Measurements from ENCODE around the gene CREBL2.

The CREBL2 gene

DNA sequence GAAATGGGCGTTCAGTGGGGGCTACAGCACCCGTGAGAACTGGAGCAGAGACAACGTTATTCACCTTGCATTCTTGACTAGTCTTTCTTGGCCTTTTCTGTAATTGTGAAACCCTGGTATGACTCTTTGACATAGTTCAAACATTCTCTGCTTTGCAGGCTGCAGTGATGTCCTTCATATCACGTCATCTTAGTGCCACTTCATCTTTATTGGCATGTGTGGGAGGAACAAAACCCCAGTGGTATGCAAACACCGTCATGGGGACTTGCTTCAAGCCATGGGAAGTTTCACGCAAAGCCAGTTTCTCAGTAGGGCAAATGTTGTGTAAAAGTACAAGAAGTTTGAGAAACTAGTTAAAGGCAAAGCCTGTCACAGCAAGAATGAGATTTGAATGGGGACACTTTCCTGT lies 28.8 kb upstream of the CREBL2 start:
- TF ChIP-seq, protein P1, sequence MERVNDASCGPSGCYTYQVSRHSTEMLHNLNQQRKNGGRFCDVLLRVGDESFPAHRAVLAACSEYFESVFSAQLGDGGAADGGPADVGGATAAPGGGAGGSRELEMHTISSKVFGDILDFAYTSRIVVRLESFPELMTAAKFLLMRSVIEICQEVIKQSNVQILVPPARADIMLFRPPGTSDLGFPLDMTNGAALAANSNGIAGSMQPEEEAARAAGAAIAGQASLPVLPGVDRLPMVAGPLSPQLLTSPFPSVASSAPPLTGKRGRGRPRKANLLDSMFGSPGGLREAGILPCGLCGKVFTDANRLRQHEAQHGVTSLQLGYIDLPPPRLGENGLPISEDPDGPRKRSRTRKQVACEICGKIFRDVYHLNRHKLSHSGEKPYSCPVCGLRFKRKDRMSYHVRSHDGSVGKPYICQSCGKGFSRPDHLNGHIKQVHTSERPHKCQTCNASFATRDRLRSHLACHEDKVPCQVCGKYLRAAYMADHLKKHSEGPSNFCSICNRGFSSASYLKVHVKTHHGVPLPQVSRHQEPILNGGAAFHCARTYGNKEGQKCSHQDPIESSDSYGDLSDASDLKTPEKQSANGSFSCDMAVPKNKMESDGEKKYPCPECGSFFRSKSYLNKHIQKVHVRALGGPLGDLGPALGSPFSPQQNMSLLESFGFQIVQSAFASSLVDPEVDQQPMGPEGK (CRISPR knock-in tag; IDR thresholded peaks at IDR 0.05; ENCODE audit: borderline replicate concordance): no peak
- no peak for TF ChIP-seq SNAI2 (CRISPR knock-in tag; IDR thresholded peaks at IDR 0.05)
- no peak for ATAC-seq

- peak; percentile 63 for TF ChIP-seq ISL1 (CRISPR knock-in tag; IDR thresholded peaks at IDR 0.05)
- no peak for TF ChIP-seq TOX (CRISPR knock-in tag; IDR thresholded peaks at IDR 0.05; ENCODE audit: borderline replicate concordance)
- ATAC-seq: no peak
Observed at GRCh38 chr12:12583510-12584178, 28.0 kb upstream of the CREBL2 start.

DNA sequence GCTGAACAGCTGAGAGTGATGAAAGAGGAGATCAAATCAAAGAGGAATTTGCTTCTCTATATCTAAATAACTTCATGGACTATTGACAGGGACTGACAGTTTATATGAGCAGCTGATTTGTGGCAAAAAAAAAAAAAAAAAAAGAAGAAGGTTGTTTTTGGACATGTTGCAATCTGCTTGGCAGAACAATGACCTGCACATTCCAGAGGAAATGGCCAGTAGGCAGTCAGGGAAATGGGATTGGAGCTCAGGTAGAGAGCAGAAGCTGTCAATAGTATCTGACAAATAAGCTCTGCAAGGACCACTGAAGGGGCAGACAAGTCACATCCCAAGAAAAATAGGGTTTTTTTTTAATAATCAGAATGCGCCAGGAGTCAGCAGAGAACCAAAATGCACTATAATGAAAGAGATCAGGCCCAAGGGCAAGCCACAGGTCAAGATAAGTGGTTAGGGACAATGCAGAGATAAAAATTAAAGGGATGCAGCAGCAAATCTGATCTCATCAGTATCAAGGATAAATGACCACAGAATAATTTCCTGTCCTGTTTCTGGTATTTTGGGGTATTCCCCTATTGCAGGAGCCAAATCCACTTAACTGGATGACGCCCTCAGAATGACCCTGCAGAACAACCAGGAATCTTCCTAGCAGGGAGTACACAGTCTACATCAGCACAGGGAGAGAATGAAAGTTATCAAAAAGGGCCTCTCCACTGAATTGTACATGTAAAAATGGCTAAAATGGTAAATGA lies 26.4 kb upstream of the CREBL2 start:
- TF ChIP-seq ISL1 (CRISPR knock-in tag; IDR thresholded peaks at IDR 0.05) (peak; percentile 73), PPARA (CRISPR knock-in tag; IDR thresholded peaks at IDR 0.05; ENCODE audit: borderline replicate concordance) (no peak), RARB (CRISPR knock-in tag; IDR thresholded peaks at IDR 0.05) (no peak), TCF4 (CRISPR knock-in tag; IDR thresholded peaks at IDR 0.05; ENCODE audit: borderline replicate concordance) (peak; percentile 44; the same call in 1 of the 2 replicates)
- TF ChIP-seq, protein P2, sequence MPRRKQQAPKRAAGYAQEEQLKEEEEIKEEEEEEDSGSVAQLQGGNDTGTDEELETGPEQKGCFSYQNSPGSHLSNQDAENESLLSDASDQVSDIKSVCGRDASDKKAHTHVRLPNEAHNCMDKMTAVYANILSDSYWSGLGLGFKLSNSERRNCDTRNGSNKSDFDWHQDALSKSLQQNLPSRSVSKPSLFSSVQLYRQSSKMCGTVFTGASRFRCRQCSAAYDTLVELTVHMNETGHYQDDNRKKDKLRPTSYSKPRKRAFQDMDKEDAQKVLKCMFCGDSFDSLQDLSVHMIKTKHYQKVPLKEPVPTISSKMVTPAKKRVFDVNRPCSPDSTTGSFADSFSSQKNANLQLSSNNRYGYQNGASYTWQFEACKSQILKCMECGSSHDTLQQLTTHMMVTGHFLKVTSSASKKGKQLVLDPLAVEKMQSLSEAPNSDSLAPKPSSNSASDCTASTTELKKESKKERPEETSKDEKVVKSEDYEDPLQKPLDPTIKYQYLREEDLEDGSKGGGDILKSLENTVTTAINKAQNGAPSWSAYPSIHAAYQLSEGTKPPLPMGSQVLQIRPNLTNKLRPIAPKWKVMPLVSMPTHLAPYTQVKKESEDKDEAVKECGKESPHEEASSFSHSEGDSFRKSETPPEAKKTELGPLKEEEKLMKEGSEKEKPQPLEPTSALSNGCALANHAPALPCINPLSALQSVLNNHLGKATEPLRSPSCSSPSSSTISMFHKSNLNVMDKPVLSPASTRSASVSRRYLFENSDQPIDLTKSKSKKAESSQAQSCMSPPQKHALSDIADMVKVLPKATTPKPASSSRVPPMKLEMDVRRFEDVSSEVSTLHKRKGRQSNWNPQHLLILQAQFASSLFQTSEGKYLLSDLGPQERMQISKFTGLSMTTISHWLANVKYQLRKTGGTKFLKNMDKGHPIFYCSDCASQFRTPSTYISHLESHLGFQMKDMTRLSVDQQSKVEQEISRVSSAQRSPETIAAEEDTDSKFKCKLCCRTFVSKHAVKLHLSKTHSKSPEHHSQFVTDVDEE (CRISPR knock-in tag; IDR thresholded peaks at IDR 0.05): peak; percentile 83
- ATAC-seq: peak; percentile 55

- no peak for ATAC-seq
- TF ChIP-seq RARB (CRISPR knock-in tag; IDR thresholded peaks at IDR 0.05) (no peak), ISL1 (CRISPR knock-in tag; IDR thresholded peaks at IDR 0.05) (peak; percentile 62)
Observed at GRCh38 chr12:12586879-12587675, 24.6 kb upstream of the CREBL2 start.

DNA sequence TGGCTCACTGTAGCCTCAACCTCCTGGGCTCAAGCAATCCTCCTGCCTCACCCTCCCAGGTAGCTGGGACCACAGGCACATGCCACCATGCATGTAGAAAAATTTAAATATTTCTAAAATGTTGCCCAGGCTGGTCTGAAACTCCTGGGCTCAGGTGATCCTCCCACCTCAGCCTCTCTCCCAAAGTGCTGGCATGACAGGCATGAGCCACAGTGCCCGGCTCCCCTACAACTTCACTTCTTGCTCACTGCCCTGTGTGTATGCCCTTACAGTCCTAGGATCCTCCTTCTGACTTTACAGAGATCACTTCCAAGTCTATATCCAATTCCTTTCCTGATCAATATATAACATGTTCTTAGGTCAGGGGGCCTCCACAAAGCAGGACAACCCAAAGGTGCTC lies 23.8 kb upstream of the CREBL2 start:
- TF ChIP-seq POU6F1 (CRISPR knock-in tag; IDR thresholded peaks at IDR 0.05; ENCODE audit: borderline replicate concordance, low read depth) (no peak), BACH2 (CRISPR knock-in tag; IDR thresholded peaks at IDR 0.05; ENCODE audit: borderline replicate concordance) (no peak), ZC3H10 (CRISPR knock-in tag; IDR thresholded peaks at IDR 0.05) (no peak), ZNF565 (CRISPR knock-in tag; conservative IDR thresholded peaks at IDR 0.05; ENCODE audit: low read depth) (no peak), GLIS3 (CRISPR knock-in tag; IDR thresholded peaks at IDR 0.05) (no peak), ARNTL (CRISPR knock-in tag; IDR thresholded peaks at IDR 0.05; ENCODE audit: borderline replicate concordance, low read depth) (no peak)
- TF ChIP-seq, protein P2 (CRISPR knock-in tag; IDR thresholded peaks at IDR 0.05): no peak
- TF ChIP-seq, protein P1 (CRISPR knock-in tag; IDR thresholded peaks at IDR 0.05; ENCODE audit: borderline replicate concordance): no peak
- TF ChIP-seq, protein P3, sequence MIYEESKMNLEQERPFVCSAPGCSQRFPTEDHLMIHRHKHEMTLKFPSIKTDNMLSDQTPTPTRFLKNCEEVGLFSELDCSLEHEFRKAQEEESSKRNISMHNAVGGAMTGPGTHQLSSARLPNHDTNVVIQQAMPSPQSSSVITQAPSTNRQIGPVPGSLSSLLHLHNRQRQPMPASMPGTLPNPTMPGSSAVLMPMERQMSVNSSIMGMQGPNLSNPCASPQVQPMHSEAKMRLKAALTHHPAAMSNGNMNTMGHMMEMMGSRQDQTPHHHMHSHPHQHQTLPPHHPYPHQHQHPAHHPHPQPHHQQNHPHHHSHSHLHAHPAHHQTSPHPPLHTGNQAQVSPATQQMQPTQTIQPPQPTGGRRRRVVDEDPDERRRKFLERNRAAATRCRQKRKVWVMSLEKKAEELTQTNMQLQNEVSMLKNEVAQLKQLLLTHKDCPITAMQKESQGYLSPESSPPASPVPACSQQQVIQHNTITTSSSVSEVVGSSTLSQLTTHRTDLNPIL (CRISPR knock-in tag; IDR thresholded peaks at IDR 0.05; ENCODE audit: low read depth): no peak
- TF ChIP-seq, protein P4, sequence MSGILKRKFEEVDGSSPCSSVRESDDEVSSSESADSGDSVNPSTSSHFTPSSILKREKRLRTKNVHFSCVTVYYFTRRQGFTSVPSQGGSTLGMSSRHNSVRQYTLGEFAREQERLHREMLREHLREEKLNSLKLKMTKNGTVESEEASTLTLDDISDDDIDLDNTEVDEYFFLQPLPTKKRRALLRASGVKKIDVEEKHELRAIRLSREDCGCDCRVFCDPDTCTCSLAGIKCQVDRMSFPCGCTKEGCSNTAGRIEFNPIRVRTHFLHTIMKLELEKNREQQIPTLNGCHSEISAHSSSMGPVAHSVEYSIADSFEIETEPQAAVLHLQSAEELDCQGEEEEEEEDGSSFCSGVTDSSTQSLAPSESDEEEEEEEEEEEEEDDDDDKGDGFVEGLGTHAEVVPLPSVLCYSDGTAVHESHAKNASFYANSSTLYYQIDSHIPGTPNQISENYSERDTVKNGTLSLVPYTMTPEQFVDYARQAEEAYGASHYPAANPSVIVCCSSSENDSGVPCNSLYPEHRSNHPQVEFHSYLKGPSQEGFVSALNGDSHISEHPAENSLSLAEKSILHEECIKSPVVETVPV (CRISPR knock-in tag; IDR thresholded peaks at IDR 0.05): no peak
- no peak for ATAC-seq

Measured in SK-N-SH treated with all-trans-retinoic acid at 6 μM for 48 hours (cell line).